ENCODE measurements around the gene NFYC.

Gene NFYC

DNA sequence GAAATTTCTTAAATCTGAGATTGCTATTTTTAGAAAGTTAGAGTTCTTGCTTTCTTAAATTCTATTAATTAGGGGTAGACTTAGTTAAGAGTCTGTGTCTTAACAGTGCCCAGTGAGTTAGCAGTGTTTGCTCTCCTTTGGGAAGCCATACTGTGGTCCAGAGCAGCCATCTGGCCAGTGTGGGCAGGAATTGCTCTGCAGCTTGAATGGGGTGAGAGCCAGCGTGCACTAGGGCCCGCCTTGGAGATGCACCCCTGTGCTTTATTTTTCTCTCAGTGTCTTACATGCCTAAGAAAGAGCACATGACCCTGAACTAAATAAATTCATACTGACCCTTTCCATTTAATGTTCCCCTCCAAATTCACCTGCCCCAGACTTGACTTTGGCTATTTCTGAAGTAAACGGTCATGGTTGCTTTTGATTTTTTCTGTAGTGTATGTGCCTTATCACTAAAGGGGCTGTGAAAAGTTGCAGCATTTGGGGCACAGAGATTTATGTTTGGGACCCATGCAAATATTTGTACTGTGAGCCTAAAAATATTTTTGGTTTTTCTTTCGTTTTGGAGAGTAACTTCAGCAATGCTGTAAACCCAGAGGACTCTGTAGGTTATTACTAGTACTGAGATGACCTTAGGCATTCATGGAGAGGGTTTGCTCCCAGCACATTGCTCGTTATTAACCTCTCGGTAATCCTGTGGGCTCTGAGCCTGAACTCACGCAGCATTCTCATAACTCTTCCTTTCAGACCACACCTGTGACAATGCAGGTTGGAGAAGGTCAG, 70.8 kb downstream of the NFYC start:
- DNase-seq = no peak

DNA sequence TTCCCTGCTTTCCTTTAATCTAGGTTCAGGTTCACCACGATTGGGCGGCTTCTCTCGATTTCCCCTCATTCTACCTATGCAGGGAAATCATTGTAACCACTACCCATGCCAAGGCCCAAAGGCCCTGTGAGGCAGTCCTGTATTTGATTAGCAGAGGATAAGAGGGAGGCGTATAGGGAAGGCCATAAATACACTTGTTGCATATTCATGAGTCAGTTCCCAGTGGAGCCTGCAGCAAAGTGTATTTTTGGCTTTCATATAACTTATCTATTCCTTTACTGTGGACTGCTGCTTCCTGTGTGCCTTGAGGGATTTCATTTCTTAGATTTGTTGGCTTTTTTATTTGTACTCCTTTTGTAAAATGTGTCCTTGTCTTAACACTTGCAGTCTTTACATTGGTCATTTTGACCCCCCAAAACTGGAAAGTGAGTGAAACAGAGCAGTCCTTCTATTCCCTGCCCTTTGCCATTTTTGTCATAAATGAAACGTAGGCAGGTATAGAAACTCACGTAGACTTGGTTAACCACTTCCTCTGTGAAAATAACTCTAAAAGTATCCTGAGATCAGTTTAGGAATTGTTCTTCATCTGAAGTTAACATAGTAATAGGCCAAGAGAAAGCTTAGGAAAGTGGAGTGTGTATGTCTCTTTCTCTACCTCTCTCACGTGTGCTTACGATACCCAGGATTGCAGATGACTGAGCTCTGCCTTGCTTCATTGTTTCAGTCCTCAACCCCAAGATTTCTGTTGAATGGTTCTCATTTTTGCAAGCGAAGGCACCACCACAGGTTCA, 72.4 kb downstream of the NFYC start:
- DNase-seq = peak in 1 of 5 donors; percentile 20

DNA sequence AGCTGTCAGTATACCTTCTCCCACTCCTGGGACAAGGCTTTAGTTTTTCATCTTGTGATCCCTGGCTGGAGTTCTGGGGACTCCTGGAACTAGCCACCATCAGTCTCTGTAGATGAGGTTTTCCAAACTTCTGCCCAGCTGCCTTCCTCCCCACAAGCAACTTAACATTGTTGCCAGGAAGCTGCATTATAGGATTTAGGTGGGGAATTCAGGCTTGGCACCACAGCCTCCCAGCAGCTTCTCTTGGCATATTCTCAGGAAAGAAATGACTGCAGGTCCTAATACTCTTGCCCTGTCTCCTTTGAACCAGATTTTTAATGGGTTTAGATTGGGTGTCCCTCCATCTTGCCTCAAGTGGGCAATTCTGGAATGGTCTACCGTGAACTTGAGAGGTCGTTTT, 73.5 kb downstream of the NFYC start:
- no peak for DNase-seq

DNA sequence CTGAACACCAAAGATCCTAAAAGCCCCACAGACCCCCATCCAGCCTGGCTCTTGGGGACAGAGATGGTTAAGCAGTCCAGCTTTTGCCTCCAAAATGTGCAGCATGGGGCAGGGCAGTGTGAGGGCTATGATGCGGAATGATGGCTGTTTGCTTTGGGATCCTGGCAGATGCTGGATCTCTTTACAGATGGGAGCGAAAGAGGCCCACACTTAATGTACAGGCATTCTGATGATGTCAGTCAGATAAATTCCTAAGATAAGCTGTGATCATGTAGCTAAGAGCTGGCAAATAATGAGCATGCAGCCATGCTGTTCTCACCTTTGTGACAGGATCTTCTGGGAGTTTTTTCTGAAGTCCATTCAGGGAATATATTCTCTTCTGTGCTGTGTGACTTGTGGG, 74.5 kb downstream of the NFYC start:
- DNase-seq = no peak

DNA sequence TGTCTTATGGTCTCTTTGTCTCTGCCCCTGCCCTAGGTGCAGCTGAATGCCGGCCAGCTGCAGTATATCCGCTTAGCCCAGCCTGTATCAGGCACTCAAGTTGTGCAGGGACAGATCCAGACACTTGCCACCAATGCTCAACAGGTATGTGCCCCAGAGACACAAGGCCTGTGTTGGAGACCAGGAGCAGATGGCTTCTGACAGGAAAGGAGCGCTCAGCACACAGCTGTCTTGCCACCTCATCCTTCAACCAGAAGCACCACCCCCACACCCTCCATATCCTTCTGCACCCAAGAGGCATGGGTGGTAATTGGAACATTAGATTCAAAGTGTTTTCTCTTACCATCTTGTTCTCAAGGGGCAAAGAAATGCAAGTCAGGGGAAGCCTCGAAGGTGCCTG, 75.1 kb downstream of the NFYC start:
- DNase-seq = no peak

DNA sequence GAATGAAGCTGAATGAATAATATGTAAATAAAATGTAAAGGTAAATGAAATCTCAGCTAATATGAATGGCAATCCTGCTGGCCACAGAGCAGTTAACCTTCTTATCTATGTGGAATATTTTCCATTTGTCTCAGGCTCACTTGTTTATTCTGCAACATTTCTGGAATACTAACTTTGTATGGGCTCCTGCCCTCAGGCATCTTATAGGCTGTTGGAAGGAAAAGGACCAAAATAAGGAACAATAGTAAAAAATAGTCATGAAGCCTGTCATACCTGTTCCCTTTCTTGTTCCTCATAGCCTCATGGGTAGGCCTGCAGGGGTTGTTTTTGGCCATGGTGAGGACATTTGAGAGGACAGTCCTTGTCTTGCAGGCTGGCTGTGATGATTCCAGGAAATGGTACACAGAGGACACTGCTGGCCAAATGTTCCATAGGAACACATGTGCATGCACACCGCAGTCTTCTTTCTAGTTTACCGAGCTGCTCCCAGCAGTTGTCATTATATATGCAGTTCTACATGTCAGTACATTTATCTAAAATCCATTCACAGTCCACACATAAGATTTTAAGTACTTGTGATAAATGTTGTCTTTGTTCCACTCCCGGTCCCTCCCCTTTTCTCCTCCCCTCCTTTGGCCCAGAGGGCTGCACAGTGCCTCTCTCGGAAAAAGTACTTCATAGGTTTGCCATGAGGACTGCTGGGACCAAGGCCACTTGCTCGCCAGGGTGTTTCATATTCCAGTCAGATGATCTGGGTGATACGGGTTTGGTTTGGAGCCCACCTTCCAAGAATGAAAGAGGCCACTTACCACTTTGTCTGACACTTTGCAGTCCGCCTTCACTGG, 76.9 kb downstream of the NFYC start:
- no peak for DNase-seq

DNA sequence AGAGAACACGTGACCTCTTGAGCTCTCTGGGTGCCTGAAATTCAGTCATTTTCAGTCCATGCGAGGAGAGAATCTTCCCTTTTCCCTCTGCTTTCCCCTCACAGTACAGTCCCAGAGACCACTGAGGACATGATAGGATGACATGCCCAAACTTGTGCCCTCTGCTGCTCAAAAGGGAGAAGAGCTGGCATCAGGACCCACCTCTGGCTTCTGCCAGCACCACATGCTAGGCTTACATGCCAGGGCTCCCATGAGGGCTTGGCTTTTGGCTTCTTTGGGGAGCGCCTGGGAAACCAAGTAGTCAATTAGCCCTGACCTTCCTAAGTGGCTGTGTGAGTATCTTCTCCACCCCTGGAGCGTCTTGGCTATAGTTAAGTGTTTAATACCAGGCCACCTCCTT, 78.3 kb downstream of the NFYC start:
- DNase-seq = no peak

DNA sequence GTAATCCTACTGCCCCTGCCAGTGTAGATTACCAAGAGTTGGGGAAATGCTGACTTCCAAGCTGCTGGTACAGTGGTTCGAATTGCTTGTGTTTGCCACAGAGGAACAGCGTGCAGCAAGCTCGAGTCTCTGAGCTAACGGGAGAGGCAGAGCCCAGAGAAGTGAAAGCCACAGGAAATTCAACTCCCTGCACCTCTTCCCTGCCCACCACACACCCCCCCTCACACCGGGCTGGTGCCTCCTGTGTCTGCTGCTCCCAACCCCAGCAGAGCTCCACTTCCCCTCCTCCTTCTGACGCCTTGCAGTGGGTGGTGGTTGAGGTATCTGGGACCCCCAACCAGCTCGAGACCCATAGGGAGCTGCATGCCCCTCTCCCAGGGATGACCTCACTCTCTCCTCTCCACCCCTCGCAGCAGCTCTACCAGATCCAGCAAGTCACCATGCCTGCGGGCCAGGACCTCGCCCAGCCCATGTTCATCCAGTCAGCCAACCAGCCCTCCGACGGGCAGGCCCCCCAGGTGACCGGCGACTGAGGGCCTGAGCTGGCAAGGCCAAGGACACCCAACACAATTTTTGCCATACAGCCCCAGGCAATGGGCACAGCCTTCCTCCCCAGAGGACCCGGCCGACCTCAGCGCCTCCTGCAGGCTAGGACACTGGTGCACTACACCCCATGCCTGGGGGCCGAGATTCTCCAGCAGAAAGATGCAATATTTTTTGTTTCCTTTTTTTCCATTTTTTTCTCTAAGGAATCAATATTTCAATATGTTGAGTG, 79.0 kb downstream of the NFYC start:
- DNase-seq = no peak

DNA sequence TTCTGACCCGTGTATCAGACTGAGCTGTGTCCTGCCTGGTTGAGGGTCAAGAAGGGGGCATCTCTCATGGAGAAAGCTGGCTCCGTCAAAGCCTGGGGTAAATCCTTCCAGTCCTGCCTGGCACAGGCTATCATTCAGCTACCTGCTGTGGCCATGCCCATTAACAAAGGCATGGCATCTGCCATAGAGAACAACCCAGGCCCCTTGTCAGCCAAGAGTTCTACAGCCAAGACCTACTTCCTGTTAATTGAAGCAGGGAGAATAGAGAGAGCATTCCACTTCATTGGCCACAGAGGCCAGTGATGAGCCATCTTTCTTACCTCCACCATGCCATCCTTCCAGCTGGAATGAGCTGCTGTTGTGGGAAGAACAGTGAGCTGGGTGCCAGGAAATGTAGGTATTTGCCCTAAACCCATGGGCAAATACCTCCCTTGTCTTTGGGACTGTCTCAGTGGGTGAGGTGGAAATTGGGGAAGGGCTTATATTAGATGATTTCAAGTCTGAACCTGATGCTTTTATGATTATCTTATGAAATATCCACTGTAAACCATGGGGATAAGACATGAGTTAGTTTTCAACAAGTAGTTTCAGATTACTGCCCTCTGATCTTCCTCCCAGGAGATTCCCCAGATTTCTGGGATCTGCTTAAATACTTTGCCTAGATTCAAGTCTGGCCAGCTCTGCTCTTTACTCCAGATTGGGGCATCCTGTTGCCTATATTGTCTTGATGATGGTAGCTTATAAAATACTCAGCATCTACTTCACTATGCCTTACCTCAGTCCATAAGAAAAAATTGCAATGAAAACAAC, 80.8 kb downstream of the NFYC start:
- no peak for DNase-seq

DNA sequence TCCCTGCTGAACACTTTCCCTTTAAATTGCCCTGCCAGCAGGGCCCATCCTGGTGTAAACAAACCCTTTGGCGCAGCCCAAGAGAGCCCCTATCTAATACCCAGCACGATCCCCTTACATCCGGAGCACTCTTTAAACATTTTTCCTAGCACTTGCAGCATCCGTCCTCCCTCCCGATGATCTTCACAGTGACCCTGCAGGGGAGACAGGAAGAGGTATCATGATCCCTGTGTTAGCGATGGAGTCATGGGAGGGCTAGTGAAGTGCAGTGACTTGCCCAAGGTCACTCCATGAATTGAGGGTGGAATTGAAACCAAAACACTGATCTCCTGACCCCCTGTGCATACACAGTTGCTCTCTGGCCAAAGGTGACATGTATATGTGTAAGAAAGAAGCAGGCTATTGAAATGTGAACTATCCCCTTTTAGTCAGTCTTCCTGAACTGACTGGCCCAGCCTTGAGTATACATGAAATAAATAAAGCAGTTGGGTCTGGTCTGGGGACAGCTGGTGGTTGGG, 82.3 kb downstream of the NFYC start:
- no peak for DNase-seq

DNA sequence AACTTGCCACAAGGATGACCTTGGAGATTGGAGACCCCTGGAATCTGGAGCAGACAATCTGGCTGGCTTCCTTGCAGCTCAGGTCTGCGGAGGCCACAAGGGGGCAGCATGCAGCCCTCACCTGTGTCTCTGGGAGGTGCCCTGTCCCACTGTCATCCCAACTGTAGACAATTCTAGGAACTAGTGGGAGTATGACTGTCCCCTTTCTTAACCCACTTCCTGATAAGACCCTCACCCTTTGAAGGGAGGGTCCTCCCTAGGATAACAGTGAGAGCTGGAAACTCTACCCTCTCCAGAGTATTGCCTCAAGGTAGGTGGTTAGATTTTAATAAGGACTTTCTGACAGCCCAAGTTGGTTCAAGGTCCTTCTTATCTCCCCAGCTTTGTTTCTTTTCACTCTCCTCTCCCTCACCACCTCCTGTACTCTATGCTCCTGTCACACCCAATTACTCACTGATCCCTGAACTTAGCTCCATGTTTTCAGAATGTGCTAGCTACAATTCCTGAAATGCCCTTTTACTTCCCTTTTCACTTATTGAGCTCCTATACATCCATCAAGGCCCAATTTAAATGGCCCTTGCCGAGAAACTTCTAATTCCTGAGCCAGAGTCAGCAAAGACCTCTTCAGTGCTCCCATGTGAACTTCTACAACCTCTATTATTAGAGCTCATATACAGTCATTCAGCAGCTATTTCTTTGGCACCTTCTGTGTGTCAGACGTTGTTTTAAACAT, 82.9 kb downstream of the NFYC start:
- peak; percentile 28 to 59 (median 46) for DNase-seq

DNA sequence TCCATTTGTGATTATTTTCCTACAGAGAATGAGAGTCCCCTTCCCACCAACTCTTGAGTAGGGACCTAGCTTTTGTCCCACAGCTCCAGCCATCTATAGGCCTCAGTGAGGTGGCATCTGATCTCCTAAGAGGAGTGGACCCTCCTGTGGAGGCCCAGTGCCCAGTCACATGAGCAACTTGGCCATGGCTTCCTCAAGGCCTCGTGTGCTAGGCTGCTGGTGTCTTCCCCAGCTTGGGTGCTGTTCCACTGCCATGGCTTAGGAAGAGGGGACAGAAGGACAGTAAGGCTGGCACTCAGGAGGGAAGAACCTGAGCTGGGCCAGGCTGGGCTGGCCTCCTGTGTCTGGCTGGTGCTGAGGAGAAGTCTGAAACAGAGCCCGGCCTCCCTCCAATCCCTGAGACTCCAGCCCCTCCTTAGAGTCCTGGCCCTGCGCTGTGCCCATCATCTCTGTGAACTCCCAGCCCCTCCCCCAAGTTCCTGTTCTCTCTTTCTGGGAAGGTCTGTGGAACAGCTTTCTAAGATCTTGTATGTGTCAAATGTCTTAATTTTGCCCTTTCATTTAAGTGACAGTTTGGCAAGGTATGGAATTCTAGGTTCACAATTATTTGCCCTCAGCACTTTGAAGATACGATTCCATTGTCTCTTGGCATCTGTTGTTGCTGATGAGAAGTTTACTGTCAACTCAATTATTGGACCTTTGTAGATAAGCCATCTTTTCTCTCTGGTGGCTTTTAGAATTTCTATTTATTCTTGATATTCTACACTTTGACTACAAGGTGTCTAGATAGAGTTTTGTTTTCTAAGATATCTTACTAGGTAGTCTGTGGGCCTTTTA, 85.0 kb downstream of the NFYC start:
- no peak for DNase-seq

DNA sequence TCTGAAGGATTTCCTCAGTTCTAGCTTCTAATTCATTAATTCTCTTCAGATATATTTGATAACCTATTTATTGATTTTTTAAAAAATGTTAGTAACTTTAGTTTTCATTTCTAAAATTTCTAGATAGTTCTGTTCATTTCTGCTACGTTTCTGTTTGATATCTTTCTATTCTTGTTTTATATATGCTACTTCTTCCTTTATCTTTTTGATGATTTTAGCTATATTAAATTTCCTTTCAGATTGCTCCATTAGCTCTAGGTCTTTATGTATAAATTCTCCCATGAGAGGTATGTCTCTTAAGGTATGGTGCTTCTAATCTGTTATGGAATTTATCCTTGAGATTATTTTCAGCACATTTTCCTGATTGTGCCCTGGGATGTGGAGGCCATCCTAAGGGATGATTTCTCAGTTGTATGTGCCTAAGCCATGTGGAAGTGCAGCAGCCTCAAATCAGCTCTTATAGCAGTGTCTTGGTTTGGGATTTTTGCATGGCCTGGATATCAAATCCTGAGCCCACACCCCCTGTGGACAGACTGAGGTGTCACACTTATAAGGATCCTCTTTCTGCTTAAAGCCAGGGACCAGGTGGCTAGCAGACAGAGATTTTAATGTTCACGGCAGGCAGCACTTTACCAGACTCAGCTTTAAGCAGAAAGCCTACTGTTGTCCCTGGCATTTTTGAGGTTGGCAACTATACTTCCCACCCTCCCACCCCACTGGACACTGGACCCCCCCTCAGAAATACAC, 85.9 kb downstream of the NFYC start:
- no peak for DNase-seq

DNA sequence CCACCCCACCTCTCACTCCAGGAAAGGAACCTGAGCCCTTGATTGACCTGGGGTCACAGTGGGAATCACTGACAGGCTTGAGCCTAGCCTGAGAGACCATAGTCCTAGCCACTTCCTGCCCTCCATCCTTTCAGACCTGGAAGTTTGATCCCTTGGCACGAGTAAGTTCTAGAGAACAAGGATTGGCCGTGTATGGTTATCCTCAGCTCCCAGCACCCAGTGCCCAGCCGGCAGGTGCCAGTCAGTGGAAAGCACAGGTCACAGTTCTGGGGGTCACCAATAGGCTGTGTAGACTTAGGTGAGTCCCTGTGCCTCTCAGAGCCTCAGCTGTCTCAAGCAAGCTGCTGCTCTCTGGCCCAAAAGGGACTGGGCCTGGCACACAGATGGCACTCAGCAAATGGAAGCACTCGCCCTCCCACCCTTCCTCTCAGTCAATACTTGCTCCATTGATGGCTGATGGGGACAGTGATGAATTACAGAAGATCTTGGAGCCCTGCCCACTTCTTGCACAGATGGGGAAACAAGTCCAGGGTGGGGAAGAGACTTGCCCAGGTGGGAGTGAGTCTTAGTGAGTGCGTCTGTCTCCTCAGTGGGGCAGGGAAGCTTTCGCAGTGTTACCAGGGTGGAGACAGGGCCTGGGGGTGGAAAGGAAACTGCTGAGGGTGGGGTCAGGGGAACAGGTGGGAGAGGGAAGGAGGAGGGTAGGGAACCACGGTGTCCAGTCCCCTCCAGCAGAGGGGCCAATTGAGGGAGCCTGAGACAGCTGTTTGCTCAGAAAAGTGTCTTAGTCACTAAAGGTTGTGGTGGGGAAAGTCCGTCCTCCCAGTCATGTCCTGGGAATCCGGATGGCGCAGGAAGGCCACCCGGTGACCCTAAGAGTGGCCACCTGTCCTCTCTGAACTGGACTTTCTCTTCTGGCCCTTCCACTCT, 89.4 kb downstream of the NFYC start:
- no peak for DNase-seq

DNA sequence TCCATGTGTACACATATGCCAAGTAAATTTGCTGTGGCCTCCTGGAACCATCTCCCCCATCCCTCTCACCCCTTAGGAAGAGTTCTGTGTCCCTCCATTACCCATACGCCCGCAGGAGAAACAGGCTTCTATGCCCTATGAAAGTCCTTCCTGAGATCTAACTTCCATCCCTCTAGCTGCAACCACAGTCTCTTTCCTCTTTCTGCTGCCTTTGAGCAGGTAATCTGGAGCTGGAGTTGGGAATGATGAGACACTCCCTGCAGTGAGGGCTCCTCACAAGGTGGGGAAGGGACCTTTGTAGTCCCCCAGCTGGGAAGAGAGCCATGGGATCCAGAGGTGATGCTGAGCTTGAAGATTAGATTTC, 90.1 kb downstream of the NFYC start:
- no peak for DNase-seq

DNA sequence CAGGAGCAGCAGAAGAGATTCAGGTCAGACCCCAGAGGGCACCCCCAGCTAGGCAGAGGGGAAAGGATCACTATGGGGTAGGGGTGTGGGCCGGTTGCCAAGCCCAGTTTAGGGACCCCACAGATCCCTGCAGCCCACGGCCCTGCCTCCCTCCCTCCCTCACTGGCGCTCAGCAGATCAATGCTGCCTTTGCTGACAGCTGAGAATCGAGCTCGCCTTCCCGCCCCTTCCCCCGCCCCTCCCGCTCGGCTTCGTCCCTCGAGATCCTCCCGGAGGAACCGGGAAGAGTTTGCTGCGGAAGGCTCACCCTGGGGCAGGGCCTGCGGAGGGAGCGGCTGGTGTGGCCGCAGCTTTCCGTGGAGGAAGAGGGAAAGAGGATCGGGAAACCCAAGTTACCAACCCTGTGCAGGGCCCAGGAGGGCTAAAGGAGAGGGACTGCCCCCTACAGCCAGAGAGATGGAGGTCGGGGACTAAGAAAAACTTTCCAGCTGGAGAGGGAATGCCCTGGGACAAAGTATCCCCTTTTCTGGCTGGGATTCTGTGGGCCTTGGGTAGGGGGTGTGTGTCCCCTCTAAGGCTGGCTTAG, 91.0 kb downstream of the NFYC start:
- DNase-seq = no peak
